ENCODE results near the gene ARHGAP24.

DNA sequence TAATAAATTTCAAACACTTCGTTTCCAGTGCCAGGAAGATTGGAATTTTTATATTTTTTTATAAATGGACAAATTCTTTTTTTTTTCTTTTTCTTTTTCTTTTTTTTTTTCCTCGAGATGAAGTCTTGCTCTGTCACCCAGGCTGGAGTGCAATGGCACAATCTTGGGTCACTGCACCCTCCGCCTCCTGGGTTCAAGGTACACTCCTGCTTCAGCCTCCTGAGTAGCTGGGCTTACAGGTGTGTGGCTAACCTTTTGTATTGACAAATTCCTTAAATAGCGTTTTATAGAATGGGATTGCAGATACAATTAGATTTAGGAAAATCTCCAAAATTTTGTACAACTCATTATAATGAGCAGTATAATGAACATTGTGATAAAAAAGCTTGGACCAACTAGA, 328.9 kb downstream of the ARHGAP24 start:
- TF ChIP-seq, protein P1, sequence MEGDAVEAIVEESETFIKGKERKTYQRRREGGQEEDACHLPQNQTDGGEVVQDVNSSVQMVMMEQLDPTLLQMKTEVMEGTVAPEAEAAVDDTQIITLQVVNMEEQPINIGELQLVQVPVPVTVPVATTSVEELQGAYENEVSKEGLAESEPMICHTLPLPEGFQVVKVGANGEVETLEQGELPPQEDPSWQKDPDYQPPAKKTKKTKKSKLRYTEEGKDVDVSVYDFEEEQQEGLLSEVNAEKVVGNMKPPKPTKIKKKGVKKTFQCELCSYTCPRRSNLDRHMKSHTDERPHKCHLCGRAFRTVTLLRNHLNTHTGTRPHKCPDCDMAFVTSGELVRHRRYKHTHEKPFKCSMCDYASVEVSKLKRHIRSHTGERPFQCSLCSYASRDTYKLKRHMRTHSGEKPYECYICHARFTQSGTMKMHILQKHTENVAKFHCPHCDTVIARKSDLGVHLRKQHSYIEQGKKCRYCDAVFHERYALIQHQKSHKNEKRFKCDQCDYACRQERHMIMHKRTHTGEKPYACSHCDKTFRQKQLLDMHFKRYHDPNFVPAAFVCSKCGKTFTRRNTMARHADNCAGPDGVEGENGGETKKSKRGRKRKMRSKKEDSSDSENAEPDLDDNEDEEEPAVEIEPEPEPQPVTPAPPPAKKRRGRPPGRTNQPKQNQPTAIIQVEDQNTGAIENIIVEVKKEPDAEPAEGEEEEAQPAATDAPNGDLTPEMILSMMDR (IDR thresholded peaks at IDR 0.05): no peak
- no peak for TF ChIP-seq EP300 (IDR thresholded peaks at IDR 0.05)
